GM21381 (cell line): ENCODE results near the gene NF1.
"Not testable (repeated sequence)": the region's sequence is repeated elsewhere in the genome, so short reads cannot be mapped to it uniquely, and the experiment has no call there.

Source experiments
- ATAC-seq: cut with Tn5 transposase; IDR thresholded peaks from one replicate; pipeline ENCODE4 v1.9.1; 2021; ENCODE audit warnings: mild to moderate bottlenecking, moderate library complexity; ENCODE audit not compliant: unreplicated experiment

Gene NF1

DNA sequence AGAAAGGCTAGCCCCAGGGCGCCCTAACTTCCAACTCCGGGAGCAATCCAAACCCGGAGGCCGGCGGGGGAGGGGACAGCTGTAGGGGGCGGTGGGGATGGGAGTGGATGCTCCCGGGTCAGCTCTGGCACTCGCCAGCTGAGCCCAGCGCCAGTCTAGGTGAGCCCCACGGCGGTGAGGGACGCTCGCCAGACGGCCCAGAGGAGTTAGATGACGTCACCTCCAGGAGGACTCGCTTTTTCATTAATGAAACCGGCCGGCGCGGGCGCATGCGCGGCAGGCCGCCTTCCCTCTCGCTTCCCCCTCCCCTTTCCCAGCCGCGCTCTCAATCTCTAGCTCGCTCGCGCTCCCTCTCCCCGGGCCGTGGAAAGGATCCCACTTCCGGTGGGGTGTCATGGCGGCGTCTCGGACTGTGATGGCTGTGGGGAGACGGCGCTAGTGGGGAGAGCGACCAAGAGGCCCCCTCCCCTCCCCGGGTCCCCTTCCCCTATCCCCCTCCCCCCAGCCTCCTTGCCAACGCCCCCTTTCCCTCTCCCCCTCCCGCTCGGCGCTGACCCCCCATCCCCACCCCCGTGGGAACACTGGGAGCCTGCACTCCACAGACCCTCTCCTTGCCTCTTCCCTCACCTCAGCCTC lies at the start of gene NF1:
NF1 (plus strand) TSS at position 378 of the 636 bp plus-strand sequence. CDS start 333 bp downstream, outside the sequence.
- ATAC-seq, result peak; percentile 78

GRCh38 chr17:31046856-31047425 lies 47.8 kb upstream of the NF1 start:
- not testable (repeated sequence) for ATAC-seq

DNA sequence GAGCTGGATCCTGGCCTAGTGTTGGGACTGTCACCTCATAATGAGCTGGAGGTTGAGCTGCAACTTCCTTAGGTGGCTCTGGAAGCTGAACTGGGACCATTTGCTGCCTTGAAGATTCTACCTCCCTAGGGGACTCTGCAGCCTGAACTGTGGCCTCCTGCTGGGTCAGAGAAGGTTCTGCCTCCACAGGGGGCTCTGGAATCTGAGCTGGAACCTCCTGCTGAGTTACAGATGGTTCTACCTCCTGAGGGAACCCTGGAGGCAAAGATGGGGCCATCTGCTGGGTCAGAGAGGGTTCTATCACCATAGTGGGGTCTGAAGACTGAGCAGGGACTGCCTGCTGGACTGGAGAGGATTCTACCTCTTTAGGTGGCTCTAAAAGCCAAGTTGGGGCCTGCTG lies 46.6 kb upstream of the NF1 start:
- ATAC-seq, result no peak

- ATAC-seq, result no peak
Measured at GRCh38 chr17:31048780-31049179, 46.0 kb upstream of the NF1 start.

- ATAC-seq, result no peak
Measured at GRCh38 chr17:31050948-31051347, 43.8 kb upstream of the NF1 start.

GRCh38 chr17:31051506-31051905 lies 43.3 kb upstream of the NF1 start:
- ATAC-seq, result no peak

- ATAC-seq, result no peak
Measured at GRCh38 chr17:31052187-31052889, 42.4 kb upstream of the NF1 start.

- ATAC-seq, result no peak
Measured at GRCh38 chr17:31053071-31053470, 41.7 kb upstream of the NF1 start.

DNA sequence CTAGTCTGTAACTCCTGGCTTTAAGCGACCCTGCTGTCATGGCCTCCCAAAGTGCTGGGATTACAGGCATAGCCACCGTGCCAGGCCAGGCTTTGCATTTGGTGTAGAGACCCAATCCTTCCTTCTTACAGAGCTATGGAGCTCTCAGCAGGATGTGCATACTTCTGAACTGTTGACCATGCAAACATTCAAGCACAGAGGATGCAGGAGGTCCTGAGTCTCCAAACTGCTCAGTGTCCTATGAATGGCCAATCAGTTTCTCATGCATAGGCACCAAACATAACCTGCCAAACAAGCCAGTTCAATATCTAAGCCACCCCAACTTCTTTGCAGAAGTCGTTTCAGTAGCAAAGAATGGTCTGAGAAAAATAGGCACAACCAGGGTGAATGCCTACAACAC lies 40.0 kb upstream of the NF1 start:
- no peak for ATAC-seq

GRCh38 chr17:31058976-31059375 lies 35.8 kb upstream of the NF1 start:
- ATAC-seq, result no peak

DNA sequence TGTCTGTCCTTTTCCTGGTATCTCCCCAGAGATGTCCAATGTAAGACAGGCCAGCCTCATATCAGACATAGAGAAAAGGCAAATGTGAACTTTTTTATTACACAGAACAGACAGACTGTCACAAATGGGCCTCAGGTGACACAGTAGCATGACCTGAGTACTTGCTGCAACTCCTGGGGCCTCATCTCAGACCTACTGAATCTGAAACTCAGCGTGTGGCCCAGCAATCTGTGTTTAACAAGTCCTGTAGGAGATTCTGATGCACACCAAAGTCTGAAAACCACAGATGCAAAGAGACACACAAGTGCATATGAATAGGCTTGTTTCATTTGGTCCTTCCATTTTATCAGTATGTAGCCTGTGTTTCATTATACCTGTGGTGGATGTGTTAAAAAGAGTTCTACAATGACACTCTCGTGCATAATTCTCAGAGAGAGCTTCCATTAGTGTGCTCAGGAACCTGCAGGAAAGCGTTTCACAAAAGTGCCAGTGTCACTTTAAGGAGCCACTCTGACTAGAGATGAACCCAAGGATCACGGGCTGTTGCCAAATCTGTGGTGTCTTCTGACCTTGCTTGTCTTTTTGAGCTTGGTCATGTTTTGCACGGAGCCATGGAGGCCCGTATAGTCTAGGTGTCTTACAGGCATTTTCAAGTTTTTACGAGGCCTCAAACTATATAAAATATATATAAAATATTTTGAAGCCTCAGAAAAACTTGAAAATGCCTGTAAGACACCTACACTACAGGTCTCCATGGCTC lies 33.8 kb upstream of the NF1 start:
- ATAC-seq, result no peak

DNA sequence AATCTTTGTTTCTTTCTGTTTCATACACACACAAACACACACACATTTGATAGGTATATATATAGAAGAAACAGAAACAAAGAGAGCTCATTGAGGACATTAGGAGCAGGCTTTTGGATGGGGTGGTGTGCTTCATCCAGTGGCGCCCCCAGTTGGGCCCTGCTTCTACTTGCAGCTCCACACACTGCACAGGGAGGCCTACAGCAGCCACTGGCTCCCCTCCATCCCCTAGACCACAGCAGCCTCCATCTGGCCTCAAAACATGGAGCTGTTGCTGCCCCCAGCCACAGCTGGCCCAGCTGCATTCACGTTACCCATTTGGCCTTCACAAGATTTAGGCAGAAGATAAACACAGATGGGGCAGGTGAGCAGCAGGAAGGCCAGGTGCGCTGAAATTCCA lies 33.1 kb upstream of the NF1 start:
- ATAC-seq, result no peak

GRCh38 chr17:31062346-31062745 lies 32.4 kb upstream of the NF1 start:
- no peak for ATAC-seq

GRCh38 chr17:31064707-31065106 lies 30.1 kb upstream of the NF1 start:
- ATAC-seq, result no peak

- ATAC-seq, result no peak
Measured at GRCh38 chr17:31067691-31068184, 27.0 kb upstream of the NF1 start.

DNA sequence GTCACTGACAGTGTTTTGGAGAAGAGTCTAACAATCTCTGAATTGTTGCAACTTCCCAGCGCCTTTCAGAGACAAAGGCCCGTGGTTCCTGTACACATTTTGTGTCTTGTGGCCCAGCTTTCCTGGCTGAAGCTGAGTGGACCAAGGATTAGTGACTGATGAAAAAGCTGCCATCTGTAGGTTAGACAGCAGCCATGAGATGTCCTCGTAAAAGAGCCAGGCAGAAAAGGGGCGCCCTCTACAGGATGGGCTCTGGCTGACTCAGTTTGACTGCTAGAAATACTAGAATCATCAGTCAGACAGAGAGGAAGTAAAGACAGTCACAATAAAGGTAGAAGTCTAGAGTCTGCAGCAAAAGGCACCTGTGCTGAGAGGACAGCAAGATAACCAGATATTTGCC lies 26.5 kb upstream of the NF1 start:
- no peak for ATAC-seq

DNA sequence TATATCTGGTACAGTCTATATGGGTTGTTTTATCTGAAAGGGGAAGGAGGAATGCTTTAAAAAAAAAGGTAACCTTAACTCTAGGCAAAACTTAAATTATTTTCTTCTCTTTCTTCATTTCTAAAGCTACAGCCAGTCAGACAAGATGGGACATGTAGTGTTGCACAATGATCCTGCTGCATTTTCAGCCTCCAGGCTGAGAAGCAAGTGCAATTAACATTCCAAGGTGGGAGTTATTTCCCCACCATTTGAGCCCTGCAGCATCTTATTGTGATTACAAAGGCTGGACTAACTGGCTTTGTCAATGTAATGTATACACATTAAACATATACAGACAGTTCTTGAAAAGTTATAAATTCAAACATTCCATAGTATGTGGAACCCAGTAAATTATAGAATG lies 22.6 kb upstream of the NF1 start:
- ATAC-seq, result no peak

DNA sequence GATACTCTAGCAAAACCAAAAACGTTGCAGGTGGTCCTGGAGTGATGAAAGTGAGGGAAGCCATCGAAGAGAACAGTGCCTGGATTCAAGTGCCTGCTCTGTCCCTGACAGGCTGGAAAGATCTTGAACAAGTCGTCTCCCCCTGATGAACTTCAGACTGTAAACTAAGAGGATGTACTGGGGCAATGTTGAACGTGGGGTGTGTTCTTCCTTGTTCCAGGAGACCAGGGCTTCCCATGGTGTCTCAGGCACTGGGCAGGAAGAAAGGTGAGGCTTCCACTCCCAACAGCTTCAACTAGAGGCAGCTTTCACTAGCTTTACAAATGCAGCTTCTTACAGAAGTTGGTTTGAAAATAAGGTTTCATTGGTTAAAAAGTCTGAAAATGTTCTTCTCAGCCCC lies 21.4 kb upstream of the NF1 start:
- no peak for ATAC-seq

- no peak for ATAC-seq
Measured at GRCh38 chr17:31074772-31075555, 19.8 kb upstream of the NF1 start.

- no peak for ATAC-seq
Measured at GRCh38 chr17:31078290-31078689, 16.5 kb upstream of the NF1 start.

DNA sequence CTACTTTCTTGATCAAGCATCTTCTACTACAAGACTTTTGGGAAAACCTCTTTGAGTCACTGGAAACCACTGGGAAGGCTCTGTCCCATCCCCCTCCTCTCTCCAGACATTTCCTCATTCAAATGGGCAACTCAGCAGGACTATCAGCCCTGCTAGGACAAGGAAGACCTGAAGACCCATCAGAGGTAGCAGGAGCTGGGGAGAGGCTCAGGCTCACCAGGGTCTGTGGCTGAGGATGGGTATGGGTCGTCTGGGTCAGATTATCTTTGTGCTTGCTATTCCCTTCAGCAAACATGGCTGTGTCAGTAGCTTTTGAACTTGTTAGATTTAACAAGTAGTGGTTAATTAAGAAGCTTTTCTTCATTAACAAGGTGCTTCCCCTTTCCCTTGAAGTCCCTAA lies 15.0 kb upstream of the NF1 start:
- ATAC-seq, result no peak
